ENCODE results near the gene MICAL1.

MICAL1 gene

DNA sequence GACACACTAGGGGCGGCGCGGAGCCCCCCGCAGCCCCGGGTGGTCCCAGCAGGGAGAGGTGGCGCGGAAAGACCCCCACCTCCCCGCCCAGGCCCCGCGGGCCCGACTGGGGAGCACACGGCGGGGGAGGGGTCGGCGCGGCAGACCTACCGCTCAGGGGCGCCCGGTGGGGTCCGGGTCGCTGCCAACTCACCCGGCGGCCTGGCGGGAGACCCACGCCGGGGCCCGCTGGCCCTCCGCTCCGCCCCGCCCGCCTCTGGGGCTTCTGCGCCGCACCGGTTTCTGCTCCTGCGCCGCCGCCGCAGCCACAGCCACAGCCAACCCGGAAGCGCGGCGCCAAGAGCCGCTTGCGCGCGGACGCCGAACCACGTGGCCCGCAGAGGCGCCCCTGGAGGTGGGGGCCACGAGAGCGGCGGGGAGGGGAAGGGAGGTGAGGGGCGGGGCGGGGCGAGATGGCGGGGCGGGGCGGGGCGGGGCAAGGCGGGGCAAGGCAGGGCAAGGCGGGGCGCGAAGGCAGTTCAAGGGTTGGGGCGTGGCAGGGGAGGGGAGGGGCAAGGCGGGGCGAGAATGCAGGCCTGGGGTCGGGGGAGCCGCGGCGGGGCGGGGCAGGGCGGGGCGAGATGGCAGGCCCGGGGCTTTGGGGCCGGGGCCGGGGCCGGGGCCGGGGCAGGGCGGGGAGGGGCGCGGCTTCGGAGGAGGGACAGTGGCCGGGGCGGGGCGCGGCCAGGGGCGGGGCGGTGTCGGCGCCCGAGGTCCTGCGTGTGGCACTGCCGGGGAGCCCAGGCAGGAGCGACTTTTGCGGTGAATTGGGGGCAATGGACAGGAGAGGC, 27.5 kb upstream of the MICAL1 start, which contains the start of gene ZBTB24:
Gene ZBTB24 (minus strand): TSS at position 315 of the 830 bp plus-strand sequence. CDS start 1,193 bp downstream, outside the sequence.
- H3K36me3 Mint-ChIP-seq: peaks cover 19% of the 10 kb centered on the region
- peak; percentile 77 to 86 for DNase-seq (ENCODE audit: low spot score in 2 of 2)
- H3K4me3 Mint-ChIP-seq: peak within 1 kb of the TSS; percentile 97
- peaks cover 38% of the 10 kb centered on the region for H3K4me1 Mint-ChIP-seq
- no peaks in the 10 kb centered on the region for H3K27me3 Mint-ChIP-seq
- ATAC-seq (ENCODE audit: low read depth): peak; percentile 82
- H3K27ac Mint-ChIP-seq: peak within 1 kb of the TSS; percentile 95
- H3K9me3 Mint-ChIP-seq: no peaks in the 10 kb centered on the region

DNA sequence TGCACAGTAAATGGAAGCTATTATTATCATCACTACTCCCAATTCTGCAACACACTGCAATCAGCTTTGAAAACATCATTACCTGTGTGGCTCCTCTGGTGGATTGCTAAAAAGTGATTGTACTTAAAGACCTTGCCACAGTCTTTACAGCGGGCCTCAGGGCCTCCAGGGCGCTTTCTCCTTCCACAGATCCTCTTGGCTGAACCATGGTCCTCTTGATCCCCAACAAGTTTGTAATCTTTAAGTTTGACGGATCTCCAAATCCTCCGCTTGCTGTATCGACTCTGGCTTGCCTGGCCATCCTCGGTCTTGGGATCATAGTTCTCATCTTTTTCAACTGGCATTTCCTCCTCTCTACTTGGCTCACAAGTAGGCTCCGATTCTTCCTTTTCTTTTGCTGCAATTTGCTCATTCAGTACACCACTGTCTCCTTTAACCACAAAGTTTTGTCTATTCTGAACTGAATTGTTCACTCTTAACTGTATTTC, 25.5 kb upstream of the MICAL1 start:
- DNase-seq (ENCODE audit: low spot score in 2 of 2) (no peak), ATAC-seq (ENCODE audit: low read depth) (no peak)
- Mint-ChIP-seq H3K4me3 (peak overlapping the region; percentile 97), H3K4me1 (peaks cover 46% of the 10 kb centered on the region), H3K27ac (peak overlapping the region; percentile 95), H3K9me3 (no peaks in the 10 kb centered on the region), H3K27me3 (no peaks in the 10 kb centered on the region), H3K36me3 (peaks cover 24% of the 10 kb centered on the region)

DNA sequence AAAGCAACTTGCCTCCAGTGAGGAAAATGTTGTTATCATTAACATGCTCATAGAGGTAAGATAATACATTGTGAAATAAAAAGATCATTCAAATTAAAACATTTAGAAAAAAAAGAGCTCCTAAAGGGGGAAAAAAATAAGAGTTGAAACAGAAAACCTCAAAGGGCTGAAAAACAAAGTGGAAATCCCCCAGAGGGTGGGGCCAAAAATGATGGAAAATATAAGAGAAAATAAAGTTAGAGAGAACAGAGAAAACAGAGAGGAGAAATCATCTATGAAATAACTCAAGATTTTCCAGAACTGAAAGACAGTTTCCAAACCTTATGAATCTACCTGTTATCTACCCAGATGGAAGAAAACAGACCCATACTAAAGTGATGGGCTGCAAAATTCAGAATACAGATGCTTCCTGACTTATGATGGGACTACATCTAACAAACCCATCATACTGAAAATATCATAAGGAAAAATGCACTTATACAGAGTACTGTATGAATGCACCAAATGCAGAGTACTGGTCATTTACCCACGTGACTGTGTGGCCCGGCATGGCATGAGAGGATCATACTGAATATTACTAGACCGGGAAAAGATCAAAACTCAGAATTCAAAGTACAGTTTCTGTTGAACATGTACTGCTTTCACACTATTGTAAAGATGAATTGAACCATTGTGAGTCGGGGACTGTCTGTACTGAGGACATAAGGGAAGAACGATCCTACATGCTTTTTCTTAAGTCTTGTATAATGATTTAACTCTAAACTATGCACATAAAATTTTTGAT, 23.5 kb upstream of the MICAL1 start:
- peaks cover 49% of the 10 kb centered on the region for H3K4me1 Mint-ChIP-seq
- no peaks in the 10 kb centered on the region for H3K27me3 Mint-ChIP-seq
- ATAC-seq (ENCODE audit: low read depth): no peak
- no peak for DNase-seq (ENCODE audit: low spot score in 2 of 2)
- H3K4me3 Mint-ChIP-seq: peak overlapping the region; percentile 82
- peaks cover 33% of the 10 kb centered on the region for H3K36me3 Mint-ChIP-seq
- H3K9me3 Mint-ChIP-seq: no peaks in the 10 kb centered on the region
- H3K27ac Mint-ChIP-seq: peak overlapping the region; percentile 93

DNA sequence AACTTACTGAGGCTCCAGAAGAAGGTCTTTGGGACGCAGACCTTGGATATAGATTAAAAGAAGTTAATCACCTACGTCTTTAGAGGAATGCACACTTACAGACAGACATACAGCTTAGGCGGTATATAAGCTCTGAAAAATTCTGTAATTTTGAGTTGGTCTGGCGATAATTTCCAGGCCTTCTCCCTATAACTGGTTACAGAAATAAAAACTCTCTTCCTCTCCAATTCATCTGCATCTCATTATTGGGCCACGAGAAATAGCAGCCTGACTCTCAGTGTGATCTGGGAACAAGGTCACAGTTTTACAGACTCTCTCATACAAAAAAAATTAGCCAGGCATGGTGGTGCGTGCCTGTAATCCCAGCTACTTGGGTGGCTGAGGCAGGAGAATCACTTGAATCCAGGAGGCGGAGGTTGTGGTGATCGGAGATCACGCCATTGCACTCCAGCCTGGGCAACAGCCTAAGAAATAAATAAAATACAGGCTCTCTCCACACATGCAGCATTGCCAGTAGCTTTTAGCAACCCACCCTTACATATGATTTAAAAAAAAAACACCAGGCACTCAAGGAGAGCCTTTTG, 22.7 kb upstream of the MICAL1 start:
- no peak for DNase-seq (ENCODE audit: low spot score in 2 of 2)
- H3K27me3 Mint-ChIP-seq: no peaks in the 10 kb centered on the region
- H3K36me3 Mint-ChIP-seq: peaks cover 38% of the 10 kb centered on the region
- peak overlapping the region; percentile 93 for H3K27ac Mint-ChIP-seq
- peaks cover 47% of the 10 kb centered on the region for H3K4me1 Mint-ChIP-seq
- no peaks in the 10 kb centered on the region for H3K9me3 Mint-ChIP-seq
- no peak for ATAC-seq (ENCODE audit: low read depth)
- H3K4me3 Mint-ChIP-seq: peak overlapping the region; percentile 82

DNA sequence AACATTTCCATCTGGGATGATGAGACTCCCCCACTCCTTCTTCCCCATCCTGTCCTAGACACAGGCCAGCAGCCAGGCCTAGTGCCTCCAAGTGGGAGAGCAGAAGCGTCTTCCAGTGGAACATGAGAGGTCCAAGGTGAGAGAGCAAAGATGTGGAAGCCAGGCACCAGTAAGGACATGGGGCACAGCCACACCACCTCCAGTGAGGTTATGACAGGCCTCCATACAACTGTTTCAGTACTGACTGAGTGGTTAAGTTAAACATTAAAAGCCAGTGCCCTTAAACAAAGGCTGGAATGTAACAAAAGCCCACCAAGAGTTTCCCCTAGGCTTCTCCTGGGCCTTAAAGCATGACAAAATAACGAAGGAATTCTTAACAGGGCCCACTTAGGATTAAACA, 22.2 kb upstream of the MICAL1 start:
- Mint-ChIP-seq H3K27me3 (no peaks in the 10 kb centered on the region), H3K4me1 (peaks cover 53% of the 10 kb centered on the region), H3K9me3 (no peaks in the 10 kb centered on the region), H3K4me3 (peak overlapping the region; percentile 82), H3K27ac (peak overlapping the region; percentile 93), H3K36me3 (peaks cover 42% of the 10 kb centered on the region)
- no peak for ATAC-seq (ENCODE audit: low read depth)
- DNase-seq (ENCODE audit: low spot score in 2 of 2): no peak

DNA sequence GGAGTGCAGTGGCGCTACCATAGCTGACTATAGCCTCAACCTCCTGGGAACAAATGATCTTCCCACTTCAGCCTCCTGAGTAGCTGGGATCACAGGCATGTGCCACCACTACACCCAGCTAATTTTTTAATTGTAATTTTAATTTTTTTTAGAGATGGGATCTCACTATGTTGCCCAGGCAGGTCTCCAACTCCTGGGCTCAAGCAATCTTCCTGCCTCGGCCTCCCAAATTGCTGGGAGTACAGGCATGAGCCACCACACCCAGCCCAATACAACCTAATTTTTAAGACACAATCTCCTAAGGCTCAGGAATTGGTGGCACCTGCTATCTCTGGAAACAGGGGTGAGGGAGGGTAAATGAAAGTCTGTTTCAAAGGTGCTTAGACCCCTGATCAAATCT, 21.6 kb upstream of the MICAL1 start:
- Mint-ChIP-seq H3K4me1 (peaks cover 56% of the 10 kb centered on the region), H3K27ac (peak overlapping the region; percentile 93), H3K4me3 (peak overlapping the region; percentile 82), H3K9me3 (no peaks in the 10 kb centered on the region), H3K36me3 (peaks cover 46% of the 10 kb centered on the region), H3K27me3 (no peaks in the 10 kb centered on the region)
- DNase-seq (ENCODE audit: low spot score in 2 of 2): no peak
- ATAC-seq (ENCODE audit: low read depth): no peak

DNA sequence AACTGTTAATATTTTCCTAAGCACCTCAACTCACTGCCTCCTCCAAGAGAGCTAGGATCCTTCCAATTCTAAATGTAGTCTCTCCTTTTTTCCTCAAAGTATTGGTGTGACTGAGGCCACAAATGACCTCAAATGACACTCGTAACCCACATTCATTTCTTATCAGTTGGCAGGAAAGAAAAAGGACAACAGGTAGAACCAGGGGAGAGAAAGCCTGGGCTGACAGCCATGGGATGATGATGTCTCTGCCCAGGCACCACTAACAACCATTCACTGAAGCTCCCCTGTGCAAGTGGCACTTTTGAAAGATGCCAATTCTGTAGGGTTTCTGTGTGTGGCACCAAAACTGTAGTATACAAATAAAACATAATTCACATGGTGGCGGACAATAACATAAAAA, 20.1 kb upstream of the MICAL1 start:
- Mint-ChIP-seq H3K4me1 (peaks cover 57% of the 10 kb centered on the region), H3K36me3 (peaks cover 43% of the 10 kb centered on the region), H3K9me3 (no peaks in the 10 kb centered on the region), H3K4me3 (no peak overlapping the region), H3K27me3 (no peaks in the 10 kb centered on the region), H3K27ac (peak overlapping the region; percentile 84)
- DNase-seq (ENCODE audit: low spot score in 2 of 2) (no peak), ATAC-seq (ENCODE audit: low read depth) (no peak)

DNA sequence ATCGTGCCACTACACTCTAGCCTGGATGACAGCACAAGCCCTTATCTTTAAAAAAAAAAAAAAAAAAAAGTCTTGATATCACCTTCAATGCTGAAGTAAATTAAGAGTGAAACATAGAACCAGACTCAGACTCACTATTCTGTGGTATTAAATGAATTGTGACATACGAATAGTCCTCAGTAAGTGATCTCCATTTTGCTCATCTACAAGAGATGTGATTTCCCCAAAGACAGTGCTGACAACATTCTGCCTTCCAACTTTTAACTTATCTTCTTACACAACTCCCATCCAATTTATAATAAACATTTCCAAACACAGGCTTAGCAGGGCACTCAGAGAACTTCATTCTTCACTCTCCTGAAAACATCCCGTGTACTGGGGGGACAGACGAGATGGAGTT, 19.4 kb upstream of the MICAL1 start:
- no peaks in the 10 kb centered on the region for H3K9me3 Mint-ChIP-seq
- H3K27me3 Mint-ChIP-seq: no peaks in the 10 kb centered on the region
- DNase-seq (ENCODE audit: low spot score in 2 of 2) (no peak), ATAC-seq (ENCODE audit: low read depth) (no peak)
- H3K4me1 Mint-ChIP-seq: peaks cover 51% of the 10 kb centered on the region
- H3K27ac Mint-ChIP-seq: peak overlapping the region; percentile 84
- H3K4me3 Mint-ChIP-seq: no peak overlapping the region
- peaks cover 44% of the 10 kb centered on the region for H3K36me3 Mint-ChIP-seq

DNA sequence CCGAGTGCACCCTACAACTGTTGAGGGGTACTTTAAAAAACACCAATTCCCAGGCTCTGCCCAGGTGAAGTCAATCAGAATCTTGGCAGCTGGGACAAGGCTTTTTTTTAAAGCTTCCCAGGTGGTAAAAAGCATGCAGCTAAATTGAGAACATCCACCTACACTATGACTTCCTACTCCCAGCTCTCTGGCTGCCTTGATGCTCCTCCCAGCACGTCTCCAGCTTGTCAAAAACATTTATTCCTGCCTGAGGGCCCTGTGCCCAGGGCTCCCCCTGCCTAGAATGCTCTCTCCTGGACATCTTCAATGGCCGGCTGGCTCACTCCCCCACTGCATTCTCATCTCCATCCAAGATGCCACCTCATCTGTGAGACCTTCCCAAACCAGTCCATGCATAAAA, 17.5 kb upstream of the MICAL1 start:
- H3K4me3 Mint-ChIP-seq: peak overlapping the region; percentile 53
- peaks cover 46% of the 10 kb centered on the region for H3K36me3 Mint-ChIP-seq
- H3K9me3 Mint-ChIP-seq: no peaks in the 10 kb centered on the region
- peaks cover 46% of the 10 kb centered on the region for H3K4me1 Mint-ChIP-seq
- peak overlapping the region; percentile 46 for H3K27ac Mint-ChIP-seq
- no peak for ATAC-seq (ENCODE audit: low read depth)
- no peaks in the 10 kb centered on the region for H3K27me3 Mint-ChIP-seq
- DNase-seq (ENCODE audit: low spot score in 2 of 2): no peak

DNA sequence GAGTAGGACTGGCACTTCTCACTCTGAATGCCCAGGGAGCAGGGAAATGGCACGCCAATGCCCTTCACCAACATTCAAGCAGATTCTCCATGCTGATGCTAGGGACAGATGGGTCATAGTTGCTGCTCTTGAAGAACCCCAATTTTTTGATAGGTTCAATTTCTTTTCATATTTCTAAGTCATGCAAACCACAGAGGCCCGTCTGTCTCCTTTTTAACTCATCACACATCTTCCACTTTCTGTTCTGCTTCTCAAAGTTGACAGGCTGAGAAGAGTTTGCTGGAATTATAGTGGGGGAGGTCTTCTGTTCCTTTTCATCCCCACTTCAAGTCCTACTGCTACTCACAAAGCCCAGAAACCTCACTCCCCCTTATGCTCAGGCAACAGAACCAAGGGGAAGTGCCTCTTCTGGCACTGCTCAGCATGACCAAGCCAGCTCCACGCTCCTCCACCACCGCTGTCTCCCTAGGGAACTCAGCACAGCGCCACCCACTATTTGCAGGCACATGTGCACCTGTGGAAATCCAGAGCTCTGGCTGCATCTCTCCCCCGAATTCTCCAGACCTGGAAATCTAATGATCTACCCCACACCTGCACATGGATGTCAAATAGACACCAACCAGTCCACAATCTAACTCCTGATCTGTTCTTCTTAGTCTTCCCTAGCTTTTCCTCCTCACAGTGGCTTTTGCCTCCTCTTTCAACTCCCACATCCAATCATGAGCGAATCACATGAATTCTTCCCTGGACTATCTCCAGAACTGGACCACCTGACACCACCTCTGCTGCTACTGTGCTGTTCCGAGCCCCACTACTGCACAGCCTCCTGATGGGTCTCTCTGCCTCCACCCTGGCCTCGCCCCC, 16.8 kb upstream of the MICAL1 start:
- H3K36me3 Mint-ChIP-seq: peaks cover 49% of the 10 kb centered on the region
- no peaks in the 10 kb centered on the region for H3K9me3 Mint-ChIP-seq
- H3K27ac Mint-ChIP-seq: peak overlapping the region; percentile 46
- ATAC-seq (ENCODE audit: low read depth): peak; percentile 93
- peaks cover 45% of the 10 kb centered on the region for H3K4me1 Mint-ChIP-seq
- no peak for DNase-seq (ENCODE audit: low spot score in 2 of 2)
- peak overlapping the region; percentile 53 for H3K4me3 Mint-ChIP-seq
- no peaks in the 10 kb centered on the region for H3K27me3 Mint-ChIP-seq

DNA sequence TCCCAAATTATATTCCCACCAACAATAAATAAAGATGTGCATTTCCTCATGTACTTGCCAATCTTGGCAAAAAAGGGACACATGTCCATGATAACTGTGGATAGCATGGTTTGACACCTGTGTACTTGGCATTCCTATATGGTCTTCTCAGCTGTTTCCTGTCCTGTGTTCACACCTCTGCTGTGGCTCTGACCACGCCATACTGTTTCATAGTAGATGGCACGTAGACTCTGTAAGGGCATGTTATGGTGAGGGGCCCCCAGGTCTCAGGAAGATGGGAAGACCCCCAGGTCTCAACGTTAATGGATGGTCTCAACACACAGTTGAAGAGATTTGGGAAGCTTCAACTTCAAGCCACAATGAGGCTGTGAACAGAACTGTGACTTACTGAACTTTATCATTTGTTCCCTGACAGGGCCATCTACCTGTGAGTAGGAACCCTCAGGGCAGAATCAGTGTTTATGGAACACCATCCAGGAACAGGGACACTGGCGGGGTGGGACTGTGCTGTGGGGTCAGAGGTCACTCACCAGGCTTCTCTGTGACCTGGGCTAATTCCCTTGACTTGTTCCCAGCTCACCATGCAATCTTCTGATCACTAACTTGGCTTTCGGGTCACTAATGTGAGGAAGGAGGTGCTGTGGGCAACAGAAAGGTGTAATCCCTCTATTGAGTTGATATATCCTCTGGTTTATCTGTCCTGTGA, 15.7 kb upstream of the MICAL1 start:
- no peak for DNase-seq (ENCODE audit: low spot score in 2 of 2)
- Mint-ChIP-seq H3K27ac (peak overlapping the region; percentile 46), H3K4me3 (no peak overlapping the region), H3K4me1 (peaks cover 45% of the 10 kb centered on the region), H3K36me3 (peaks cover 50% of the 10 kb centered on the region), H3K9me3 (no peaks in the 10 kb centered on the region), H3K27me3 (no peaks in the 10 kb centered on the region)
- no peak for ATAC-seq (ENCODE audit: low read depth)

DNA sequence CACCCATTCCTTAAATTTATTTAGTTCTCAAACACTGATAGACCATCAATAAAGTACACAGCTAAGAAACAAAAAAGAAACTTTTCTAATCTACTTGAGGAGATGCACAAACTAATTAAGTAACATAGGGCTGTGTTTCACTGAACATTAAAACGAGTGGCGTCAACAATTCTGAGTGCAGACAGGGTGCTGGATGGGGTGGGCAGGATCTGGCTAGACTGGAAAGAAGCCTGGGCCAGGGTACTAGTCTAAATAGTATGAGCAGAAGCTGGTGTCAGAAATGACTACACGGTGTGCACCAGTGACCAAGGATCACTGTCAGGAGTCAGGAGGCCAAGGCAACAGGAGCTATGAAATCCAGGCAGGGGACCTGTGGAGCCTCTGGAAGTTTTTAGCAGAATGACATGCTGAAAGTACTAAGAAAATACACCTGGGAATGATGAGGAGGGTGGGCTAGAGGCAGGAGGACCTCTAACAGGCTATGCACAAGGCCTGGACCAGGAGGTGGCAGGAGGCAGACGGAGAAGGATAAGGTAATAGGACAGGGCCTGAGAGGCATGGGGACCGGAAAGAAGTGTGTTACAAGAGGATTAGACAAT, 14.1 kb upstream of the MICAL1 start:
- no peak for DNase-seq (ENCODE audit: low spot score in 2 of 2)
- no peak for ATAC-seq (ENCODE audit: low read depth)
- Mint-ChIP-seq H3K4me1 (peaks cover 42% of the 10 kb centered on the region), H3K27ac (peak overlapping the region; percentile 77), H3K27me3 (no peaks in the 10 kb centered on the region), H3K9me3 (no peaks in the 10 kb centered on the region), H3K4me3 (no peak overlapping the region), H3K36me3 (peaks cover 53% of the 10 kb centered on the region)
